GM12892 (cell line): ENCODE results near the gene NCK2.

Source experiments
- DNase-seq: peaks from one replicate; pipeline ENCODE4 v3.0.0; 2011; ENCODE audit not compliant: insufficient read length
- FAIRE-seq: peaks from 2 replicates; lab custom pipeline; 2011; peaks lifted over from hg19 to GRCh38; lab: Jason Lieb, UNC
- POLR2A ChIP-seq: IDR thresholded peaks from 2 replicates; pipeline ENCODE4 v1.6.1; 2011; ENCODE audit warnings: low read depth, low read length, control low read depth
- POLR2AphosphoS5 ChIP-seq: IDR thresholded peaks from 2 replicates; pipeline ENCODE4 v1.6.1; 2011; ENCODE audit warnings: low read depth, low read length, control low read depth
- TAF1 ChIP-seq: IDR thresholded peaks from 2 replicates; pipeline ENCODE4 v1.6.1; 2011; ENCODE audit warnings: low read depth, mild to moderate bottlenecking, control low read depth, low read length, borderline replicate concordance

Gene NCK2

GRCh38 chr2:105812180-105813044 is 67.7 kb downstream of the NCK2 start:
- DNase-seq (peak; percentile 46), FAIRE-seq (peak; percentile 89)
- TF ChIP-seq POLR2AphosphoS5 (no peak), POLR2A (no peak), TAF1 (no peak)

- DNase-seq (no peak), FAIRE-seq (peak; percentile 33)
- TF ChIP-seq POLR2A: no peak
- TF ChIP-seq POLR2AphosphoS5: no peak
- TF ChIP-seq TAF1: no peak
Measured at GRCh38 chr2:105813045-105813315, 68.3 kb downstream of the NCK2 start.

DNA sequence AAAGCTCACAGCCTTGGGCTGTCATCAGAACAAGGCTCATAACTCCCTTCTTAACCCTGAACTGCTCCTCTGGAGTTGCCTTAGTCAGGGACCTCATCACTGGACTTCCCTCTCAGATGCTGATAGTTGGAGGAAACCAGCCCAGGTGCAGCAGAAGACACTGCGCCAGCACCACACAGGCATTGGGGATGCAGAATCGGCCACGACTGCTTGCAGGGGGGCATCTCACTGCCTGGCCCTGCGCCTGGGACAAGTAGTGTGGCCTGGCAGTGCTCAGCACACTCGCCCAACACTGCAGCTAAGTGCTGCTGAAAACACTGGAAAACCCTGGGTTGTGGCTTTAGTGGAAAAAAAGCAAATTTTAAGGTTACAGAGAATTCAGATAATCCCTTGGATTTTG is 68.7 kb downstream of the NCK2 start:
- no peak for DNase-seq
- no peak for FAIRE-seq
- TF ChIP-seq TAF1: no peak
- TF ChIP-seq POLR2AphosphoS5: no peak
- TF ChIP-seq POLR2A: no peak

GRCh38 chr2:105814291-105814940 is 69.7 kb downstream of the NCK2 start:
- FAIRE-seq: no peak
- TF ChIP-seq POLR2AphosphoS5: no peak
- TF ChIP-seq POLR2A: no peak
- TF ChIP-seq TAF1: no peak
- no peak for DNase-seq

DNA sequence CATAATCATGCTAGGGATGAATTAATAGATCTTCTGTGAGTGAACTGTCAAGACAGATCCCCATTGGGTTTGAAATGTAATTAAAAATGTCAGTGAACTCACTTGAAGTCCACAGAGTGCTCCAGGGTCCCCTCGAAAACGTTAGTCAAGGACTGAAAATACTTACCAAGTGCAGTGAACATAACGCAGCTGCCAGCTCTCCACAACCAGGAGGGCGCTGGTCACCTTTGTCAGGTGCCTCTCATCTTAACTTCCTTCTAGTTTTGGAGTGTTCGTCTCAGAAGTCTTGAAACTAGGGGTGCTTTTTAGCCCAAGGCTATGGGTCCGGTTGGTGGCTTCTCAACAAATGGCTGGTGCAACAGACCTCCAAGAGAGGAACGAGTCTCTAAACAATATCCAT is 70.7 kb downstream of the NCK2 start:
- TF ChIP-seq POLR2A (no peak), POLR2AphosphoS5 (no peak), TAF1 (no peak)
- FAIRE-seq (no peak), DNase-seq (no peak)

DNA sequence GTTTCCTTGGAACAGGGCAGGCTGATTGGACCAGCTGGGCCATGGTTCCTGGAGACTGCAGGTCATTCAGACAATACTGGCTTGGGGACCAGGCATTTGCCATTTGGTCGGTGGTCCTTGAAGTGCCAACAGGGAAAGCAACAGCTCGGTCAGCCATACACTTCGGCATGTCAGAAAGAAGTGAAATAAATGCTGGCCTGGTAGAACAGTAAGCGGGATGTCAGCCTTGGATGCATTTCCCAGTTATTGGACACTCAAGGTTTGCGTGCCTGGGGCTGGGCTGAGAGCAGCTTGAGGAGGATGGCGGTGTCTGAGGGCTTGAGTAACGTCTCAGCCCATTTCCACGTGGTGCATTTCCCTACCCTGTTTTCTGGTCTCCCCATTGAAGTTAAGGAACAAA is 75.4 kb downstream of the NCK2 start:
- TF ChIP-seq POLR2A (no peak), TAF1 (no peak), POLR2AphosphoS5 (no peak)
- FAIRE-seq (no peak), DNase-seq (no peak)

GRCh38 chr2:105820691-105821090 is 76.0 kb downstream of the NCK2 start:
- FAIRE-seq: no peak

GRCh38 chr2:105821428-105822125 is 76.9 kb downstream of the NCK2 start:
- FAIRE-seq (no peak), DNase-seq (no peak)
- no peak for TF ChIP-seq POLR2AphosphoS5
- no peak for TF ChIP-seq TAF1
- no peak for TF ChIP-seq POLR2A

More at GRCh38 chr2:105820691-105821090, 76.0 kb downstream of the NCK2 start:
- TF ChIP-seq TAF1: no peak
- DNase-seq: no peak

- no peak for DNase-seq
- peak; percentile 54 for FAIRE-seq
- TF ChIP-seq POLR2AphosphoS5 (no peak), TAF1 (no peak), POLR2A (no peak)
Measured at GRCh38 chr2:105822186-105822585, 77.5 kb downstream of the NCK2 start.

GRCh38 chr2:105824446-105824845 is 79.7 kb downstream of the NCK2 start:
- DNase-seq (no peak), FAIRE-seq (no peak)
- TF ChIP-seq TAF1 (no peak), POLR2A (no peak), POLR2AphosphoS5 (no peak)

GRCh38 chr2:105827351-105828096 is 82.8 kb downstream of the NCK2 start:
- FAIRE-seq: peak; percentile 74
- no peak for DNase-seq
- no peak for TF ChIP-seq POLR2AphosphoS5
- no peak for TF ChIP-seq POLR2A
- TF ChIP-seq TAF1: no peak
